DOHH2 (cell line): ENCODE results near the gene STPG1.

Experiments used
- CTCF ChIP-seq: fragments of 200-600 bp; sonication (generic); IDR thresholded peaks from one replicate; pipeline ENCODE4 v1.5.1; 2014; ENCODE audit warnings: antibody characterized with exemption, mild to moderate bottlenecking, low read depth, low read length; ENCODE audit not compliant: poor library complexity, severe bottlenecking
- EZH2phosphoT487 ChIP-seq: fragments of 200-600 bp; sonication (generic); IDR thresholded peaks from 2 replicates; pipeline ENCODE4 v1.6.1; 2017; ENCODE audit warnings: borderline replicate concordance, mild to moderate bottlenecking, antibody characterized with exemption, low read length, moderate library complexity, mixed read lengths

- TF ChIP-seq CTCF (no peak), EZH2phosphoT487 (no peak)
Observed at GRCh38 chr1:24364605-24364974, 49.0 kb downstream of the STPG1 start.
